ENCODE measurements around the gene UBE2J2.

UBE2J2 gene

DNA sequence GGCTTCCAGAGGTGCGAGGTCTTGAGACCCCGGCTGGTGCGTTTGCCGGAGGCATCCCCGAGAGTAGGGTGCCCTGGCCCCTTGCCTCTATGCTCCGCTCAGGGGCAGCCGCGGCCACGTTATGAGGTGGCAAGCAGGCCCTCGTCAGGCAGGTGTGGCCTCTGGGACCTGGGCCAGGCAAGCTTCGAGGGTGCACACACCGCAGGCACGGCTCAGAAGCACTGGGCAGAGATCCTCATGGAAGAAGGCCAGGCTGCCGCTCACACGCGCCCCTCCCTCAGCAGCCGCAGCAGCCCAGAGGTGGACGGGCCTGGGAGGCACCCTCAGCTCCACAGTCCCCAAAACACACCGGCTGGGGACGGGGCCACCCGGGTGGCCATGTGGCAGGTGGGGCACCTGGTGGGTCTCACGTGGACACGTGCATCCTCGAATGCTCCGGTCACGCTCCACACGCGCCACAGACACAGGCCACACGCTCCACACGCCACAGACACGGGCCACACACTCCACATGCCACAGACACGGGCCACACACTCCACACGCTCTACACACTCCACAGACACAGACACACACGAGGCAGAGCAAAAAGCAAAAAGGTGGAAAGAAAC, 48.3 kb downstream of the UBE2J2 start:
- no peak for DNase-seq

DNA sequence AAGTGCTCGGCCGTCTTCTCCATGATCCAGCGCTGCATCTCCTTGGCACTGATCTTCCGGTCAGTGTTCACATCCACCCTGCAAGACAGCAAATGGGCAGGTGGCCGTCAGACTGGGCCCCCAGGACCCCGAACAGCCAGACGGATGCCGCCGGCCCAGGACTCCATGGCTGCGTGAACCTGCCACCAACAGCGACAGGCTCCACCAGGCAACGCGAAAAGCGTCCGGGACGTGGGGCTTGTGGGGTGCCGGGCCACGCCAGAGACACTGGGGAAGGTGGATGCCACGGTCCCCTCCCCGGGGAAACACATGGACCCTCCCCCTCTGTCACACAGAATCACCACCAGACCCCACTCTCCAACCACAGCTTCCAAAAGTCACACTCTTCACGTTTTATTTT, 49.8 kb downstream of the UBE2J2 start:
- no peak for DNase-seq

DNA sequence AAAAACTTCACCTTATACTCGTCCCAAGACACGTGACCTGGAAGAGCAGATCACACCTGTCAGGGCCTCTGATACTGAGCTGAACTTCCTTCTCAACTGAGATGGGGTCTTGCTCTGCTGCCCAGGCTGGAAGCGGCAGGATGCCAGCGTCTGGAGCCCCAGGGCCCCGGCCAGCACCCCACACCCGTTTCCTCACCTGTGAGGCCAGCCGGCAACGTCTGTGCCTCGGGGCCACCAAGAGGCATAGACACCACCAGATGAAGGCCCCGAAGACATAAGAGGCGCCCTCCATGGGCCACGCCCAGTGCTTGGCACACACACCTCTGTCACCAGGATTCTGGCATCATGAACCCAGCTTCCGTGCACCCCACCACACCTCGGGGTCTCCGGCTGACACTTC, 50.3 kb downstream of the UBE2J2 start:
- DNase-seq = no peak

DNA sequence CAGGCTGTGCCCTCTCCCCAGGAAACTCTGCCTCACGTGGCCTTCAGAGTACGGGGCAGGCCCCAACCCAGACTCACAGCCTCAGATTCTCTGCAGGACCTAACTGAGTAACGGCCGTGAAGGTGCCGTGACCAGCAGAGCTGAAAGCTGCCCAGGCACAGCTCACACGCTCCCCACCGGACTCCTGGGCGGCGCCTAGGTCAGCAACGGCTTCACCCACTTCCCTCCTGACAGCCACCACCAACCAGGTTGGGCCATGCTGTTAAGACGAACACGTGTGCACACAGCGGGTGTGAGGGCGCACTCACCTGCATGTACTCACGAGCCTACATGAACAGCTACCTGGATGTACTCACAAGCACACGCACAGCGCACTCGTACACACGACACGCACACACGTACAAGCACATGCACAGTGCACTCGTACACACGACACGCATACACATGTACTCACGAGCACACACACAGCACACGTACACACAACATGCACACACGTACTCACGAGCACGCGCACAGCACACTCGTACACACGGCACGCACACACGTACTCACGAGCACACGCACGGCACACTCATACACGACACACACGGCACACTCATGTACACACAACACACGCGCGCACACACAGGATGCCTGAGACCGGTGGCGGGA, 51.0 kb downstream of the UBE2J2 start:
- no peak for DNase-seq

- no peak for DNase-seq
Observed at GRCh38 chr1:1221887-1222574, 51.6 kb downstream of the UBE2J2 start.

DNA sequence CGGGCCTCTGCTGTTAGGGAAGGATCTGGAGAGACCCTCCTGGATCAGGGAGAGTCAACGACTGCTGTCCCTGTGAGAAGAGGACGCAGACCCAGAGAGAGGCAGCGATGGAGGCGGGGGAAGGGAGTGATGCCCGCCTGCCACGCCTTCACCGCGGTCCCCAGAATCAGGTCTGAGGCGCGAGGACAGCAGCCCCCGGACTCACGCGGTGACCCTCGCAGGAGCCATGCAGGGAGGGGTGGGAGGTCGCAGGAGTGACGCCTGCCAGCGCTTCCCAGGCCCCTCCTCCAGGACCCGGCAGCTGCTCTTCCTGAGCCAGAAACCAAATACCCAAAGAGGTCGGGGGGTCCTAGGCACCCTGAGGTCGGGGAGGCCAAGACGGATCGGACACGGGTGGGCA, 53.5 kb downstream of the UBE2J2 start:
- no peak for DNase-seq

DNA sequence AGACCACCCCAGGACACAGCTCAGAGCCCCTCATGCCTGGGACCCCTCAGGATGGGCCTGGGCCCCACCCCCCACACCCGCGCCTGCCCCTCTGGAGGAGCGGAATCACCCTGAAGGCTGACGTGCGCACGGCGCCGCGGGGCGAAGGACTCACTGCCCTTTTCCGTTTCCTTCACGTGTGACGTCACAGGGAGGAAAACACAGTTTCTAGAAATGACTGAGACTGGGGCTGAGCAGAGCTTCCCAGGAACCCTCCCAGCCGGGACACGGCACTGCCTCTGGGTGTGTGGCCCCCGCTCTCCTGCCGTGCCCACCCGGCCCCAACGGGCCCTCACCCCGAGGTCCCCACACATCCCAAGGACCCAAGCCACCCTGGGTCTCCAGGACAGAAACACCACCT, 54.3 kb downstream of the UBE2J2 start:
- no peak for DNase-seq

DNA sequence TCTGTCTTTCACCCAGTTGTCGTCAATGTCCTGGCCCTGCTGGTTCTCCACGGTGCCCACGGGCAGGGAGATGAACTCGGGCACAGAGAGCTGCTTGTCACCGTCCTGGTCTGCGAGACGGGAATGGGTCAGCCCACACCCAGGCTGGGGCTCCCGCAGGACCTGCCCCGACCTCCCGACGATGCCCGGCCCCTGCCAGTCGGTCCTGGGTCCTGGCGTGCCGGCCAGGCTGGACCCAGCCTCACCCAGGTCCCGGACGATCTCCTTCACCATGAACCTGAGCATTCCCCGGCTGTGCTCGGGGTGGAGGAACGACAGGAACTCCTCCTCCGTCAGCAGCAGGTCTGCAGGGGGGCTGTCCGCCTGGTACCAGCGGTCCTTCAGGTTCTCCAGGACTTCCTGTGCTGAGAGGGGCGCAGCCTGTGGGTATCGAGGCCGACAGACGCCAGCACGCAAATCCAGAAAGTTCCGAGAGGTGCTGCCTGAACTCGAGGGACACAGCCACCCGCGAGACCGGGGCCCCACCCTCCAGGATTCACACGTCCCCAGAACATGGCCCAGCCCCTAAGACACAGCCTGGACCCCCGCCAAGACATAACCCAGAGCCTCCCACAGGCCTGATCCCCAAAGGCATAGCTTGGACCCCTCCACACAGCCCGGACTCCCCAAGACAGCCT, 55.0 kb downstream of the UBE2J2 start:
- DNase-seq = no peak

GRCh38 chr1:1217621-1218523, 55.8 kb downstream of the UBE2J2 start:
- DNase-seq = peak; percentile 34 to 72

GRCh38 chr1:1216770-1217620, 56.7 kb downstream of the UBE2J2 start:
- DNase-seq = no peak

GRCh38 chr1:1215881-1216605, 57.6 kb downstream of the UBE2J2 start:
- DNase-seq = no peak

DNA sequence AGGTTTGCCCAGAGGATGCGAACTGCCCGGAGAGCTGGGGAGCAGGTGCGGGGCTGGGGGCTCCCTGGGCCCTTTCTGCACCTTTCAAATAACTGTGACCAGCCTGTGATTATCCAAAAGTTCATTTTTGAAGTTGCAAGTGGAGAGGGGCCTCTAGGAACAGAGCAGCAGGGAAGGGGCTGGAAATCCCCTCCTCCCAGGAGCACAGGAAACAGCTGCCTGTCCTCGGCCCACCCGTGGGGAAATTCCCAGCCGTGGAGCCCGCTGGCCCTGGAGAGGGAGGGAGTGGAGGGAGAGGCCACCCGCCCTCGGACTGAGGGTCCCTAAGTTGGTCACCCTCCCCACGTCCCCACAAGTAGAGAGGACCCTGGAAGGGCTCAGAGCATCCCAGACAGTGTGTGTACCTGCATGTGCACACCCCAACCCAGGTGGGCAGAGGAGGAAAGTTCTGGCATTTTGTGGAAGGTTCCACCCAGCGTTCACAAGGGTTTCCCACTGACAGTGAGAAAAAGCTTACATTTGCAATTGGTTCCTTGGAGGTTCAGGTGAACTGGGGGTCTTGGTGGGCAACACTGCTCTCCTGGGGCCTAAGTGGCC, 58.5 kb downstream of the UBE2J2 start:
- peak; percentile 57 to 71 for DNase-seq

- peak; percentile 65 to 69 for DNase-seq
Observed at GRCh38 chr1:1213345-1214265, 60.0 kb downstream of the UBE2J2 start, which contains the start of gene TNFRSF4. TSS of gene TNFRSF4 (minus strand) at chr1:1214153. CDS start at chr1:1214127, 26 bp downstream.

GRCh38 chr1:1212780-1213344, 60.8 kb downstream of the UBE2J2 start:
- DNase-seq = no peak

DNA sequence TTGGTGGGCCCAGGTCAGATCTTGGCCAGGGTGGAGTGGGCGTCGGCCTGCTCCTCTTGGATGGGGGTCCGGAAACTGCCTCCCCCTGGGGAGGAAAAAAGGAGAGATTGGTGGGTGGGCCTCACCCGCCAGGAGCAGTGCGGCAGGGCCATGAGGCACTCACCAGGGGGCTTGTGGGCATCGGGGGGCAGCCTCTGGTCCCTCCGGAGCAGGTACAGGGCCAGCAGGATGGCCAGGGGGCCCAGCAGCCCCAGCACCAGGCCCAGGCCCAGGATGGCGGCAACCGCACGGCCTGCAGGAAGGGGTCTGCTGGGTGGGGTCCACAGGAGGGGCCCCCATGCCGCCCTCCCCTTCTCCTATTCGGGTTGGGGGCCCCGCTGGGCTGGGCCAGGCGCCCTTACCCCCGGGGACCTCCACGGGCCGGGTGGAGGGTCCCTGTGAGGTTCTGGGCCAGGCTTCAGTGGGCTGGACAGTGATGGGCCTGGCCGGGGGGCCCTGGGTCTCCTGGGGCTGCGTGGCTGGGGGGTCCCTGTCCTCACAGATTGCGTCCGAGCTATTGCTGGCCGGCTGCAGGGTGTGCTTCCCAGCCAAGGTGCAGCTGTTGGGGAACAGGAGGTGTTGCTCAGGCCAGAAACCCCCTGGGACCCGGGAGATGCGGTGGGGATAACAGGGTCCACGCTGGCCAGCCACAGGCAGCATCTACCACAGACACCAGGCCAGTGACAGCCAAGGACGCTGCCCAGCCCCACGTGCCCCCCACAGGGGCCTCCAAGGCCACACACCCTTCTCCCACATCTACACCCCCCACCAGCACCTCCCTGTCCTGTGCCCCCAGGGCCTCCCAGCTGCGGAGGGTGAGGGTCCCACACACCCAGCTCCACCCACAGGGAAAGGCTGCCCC, 61.9 kb downstream of the UBE2J2 start:
- no peak for DNase-seq

DNA sequence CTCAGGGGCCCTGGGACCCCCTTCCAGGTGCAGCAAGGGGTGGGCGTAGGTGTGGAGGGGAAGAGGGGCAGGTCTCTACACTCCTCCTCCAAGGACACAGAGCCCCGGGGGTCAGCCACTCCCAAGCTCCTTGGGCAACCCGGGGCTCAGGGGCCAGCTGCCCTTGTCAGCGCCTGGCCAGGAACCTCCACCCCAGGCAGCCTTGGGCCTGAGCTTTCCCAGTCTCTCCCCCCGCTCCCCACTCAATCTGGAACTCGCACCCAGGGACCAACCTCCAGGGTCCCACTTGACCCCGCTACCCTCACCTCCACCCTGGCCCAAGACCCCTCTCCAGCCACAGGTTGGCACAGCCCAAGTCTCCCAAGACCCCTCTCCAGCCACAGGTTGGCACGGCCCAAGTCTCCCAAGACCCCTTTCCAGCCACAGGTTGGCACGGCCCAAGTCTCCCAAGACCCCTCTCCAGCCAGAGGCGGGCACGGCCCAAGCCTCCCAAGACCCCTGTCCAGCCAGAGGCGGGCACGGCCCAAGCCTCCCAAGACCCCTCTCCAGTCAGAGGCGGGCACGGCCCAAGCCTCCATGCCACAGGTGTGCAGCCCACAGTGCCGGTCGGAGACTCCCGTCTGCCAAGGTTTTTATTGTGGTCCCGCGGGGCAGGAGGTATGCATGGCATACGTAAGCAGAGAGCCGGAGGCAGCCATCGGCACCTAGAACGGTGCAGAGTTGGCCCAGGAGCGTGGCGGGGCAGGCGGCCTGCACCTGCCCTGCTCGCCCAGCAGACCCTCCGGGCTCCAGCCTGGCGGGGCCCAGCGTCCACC, 62.7 kb downstream of the UBE2J2 start:
- no peak for DNase-seq

All from inflammatory macrophage treated with lipopolysaccharide for 1 hour (primary cell).